ENCODE data around the gene ACKR1. TPM values are rescaled to one million over a fixed set of nuclear protein-coding genes. Genes with fewer than 3 reads are reported as not detected.

The ACKR1 gene

Small RNA genes within 50 kb of the gene (small RNA-seq; reads per million reads assigned to genes)
- gene RNA5SP60 (ENCODE audit: low read depth): not detected

Measured in mesenchymal stem cell (in vitro differentiated cells and primary cell).